ENCODE results near the gene GALNS. TPM values are rescaled to one million over a fixed set of nuclear protein-coding genes. Genes with fewer than 3 reads are reported as not detected.

The GALNS gene
- total RNA-seq, 1 experiment from 2014 or later: 21.5 TPM

- no peak for DNase-seq (ENCODE audit: low read depth)
Measured at GRCh38 chr16:88817785-88818574, 38.8 kb downstream of the GALNS start.

GRCh38 chr16:88816736-88817535 lies 39.8 kb downstream of the GALNS start:
- no peak for DNase-seq (ENCODE audit: low read depth)

GRCh38 chr16:88815901-88816589 lies 40.7 kb downstream of the GALNS start:
- no peak for DNase-seq (ENCODE audit: low read depth)

GRCh38 chr16:88815227-88815626 lies 41.5 kb downstream of the GALNS start:
- no peak for DNase-seq (ENCODE audit: low read depth)

- DNase-seq (ENCODE audit: low read depth): no peak
Measured at GRCh38 chr16:88814144-88814502, 42.6 kb downstream of the GALNS start.

- DNase-seq (ENCODE audit: low read depth): no peak
Measured at GRCh38 chr16:88813269-88814143, 43.2 kb downstream of the GALNS start.

GRCh38 chr16:88812513-88813268 lies 44.1 kb downstream of the GALNS start:
- peak; percentile 41 for DNase-seq (ENCODE audit: low read depth)

GRCh38 chr16:88811769-88812512 lies 44.8 kb downstream of the GALNS start, which contains the start of gene APRT:
APRT (minus strand) TSS chr16:88811928; CDS start chr16:88811899, 29 bp downstream.
- DNase-seq (ENCODE audit: low read depth): peak; percentile 91

- DNase-seq (ENCODE audit: low read depth): peak; percentile 88
Measured at GRCh38 chr16:88810912-88811768, 45.6 kb downstream of the GALNS start.

GRCh38 chr16:88810166-88810911 lies 46.4 kb downstream of the GALNS start:
- no peak for DNase-seq (ENCODE audit: low read depth)

GRCh38 chr16:88809676-88810165 lies 47.0 kb downstream of the GALNS start:
- DNase-seq (ENCODE audit: low read depth): no peak

GRCh38 chr16:88809068-88809675 lies 47.6 kb downstream of the GALNS start:
- DNase-seq (ENCODE audit: low read depth): no peak

GRCh38 chr16:88807626-88808453 lies 48.9 kb downstream of the GALNS start:
- DNase-seq (ENCODE audit: low read depth): no peak

GRCh38 chr16:88807142-88807625 lies 49.6 kb downstream of the GALNS start:
- DNase-seq (ENCODE audit: low read depth): no peak

- no peak for DNase-seq (ENCODE audit: low read depth)
Measured at GRCh38 chr16:88806491-88807111, 50.1 kb downstream of the GALNS start.

- DNase-seq (ENCODE audit: low read depth): no peak
Measured at GRCh38 chr16:88805887-88806393, 50.8 kb downstream of the GALNS start.

Measured in LHCN-M2 (cell line).